Stimulated activated CD8-positive, alpha-beta memory T cell treated with anti-CD3 and anti-CD28 coated beads, Interleukin-4, amount 100 ng/mL, for 24 hours (primary cell): Measurements from ENCODE around the gene POLE3.
"Not testable (repeated sequence)": the region's sequence is repeated elsewhere in the genome, so short reads cannot be mapped to it uniquely, and the experiment has no call there.

Experiments used
- DNase-seq: peaks from one replicate; pipeline ENCODE4 v3.0.0-alpha.2; 2020; ENCODE audit warnings: low read depth

POLE3 gene

DNA sequence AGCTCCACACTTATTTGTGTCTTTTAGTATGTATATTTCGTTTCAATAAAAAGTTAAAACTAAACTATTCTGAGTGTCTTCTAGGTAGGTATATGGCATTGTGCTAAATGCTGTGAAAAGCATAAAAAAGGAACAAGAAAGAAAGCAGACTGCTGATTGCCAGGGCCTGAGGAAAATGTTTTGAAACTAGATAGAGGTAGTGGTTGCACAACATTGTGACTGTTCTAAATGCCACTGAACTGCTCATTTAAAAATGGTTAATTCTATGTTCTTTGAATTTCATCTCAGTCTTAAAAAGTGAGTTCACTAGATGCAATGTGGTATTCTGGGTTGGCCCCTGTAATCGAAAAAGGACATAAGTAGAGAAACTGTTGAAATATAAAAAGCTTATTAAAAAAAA lies 6.8 kb downstream of the POLE3 start:
- DNase-seq: no peak

DNA sequence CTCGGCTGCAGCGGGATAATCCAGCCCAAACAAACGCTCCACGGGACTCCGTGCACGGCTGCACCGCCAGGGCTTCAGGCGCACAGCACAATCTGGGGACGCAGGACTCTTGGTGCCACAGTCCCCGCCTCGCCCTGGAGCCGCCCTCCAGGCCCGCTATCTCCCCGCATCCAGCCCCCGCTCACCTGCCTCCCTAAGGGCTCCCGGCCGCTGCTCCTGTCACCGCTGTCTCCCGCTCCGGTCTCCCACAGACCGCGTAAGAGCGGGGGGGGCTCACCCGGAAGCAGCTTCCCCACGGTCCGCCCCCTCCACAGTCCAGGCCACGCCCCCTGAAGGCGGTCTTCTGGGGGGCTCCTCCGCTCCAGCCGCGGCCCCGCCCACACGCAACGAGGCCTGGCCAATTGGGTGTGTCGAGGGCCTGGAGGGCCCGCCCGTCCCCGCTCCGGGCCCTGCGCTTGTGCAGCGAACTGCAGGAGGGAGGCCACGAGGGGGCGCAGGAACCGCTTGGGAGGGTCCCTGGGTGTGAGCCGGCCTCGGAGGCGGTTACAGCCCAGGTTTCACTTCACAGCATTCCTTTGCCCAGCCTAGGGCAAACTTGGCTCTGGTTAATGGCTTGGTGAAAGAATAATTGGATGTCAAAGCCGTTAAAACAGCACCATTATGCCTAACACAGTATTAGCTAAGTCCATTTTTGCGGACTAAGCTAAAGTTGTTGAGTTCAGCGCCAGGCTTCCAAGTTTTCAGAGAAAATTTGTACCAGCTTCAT lies 9.3 kb downstream of the POLE3 start, which contains the start of gene ALAD:
Gene ALAD, minus strand, starts transcription at position 258 of the 766 bp plus-strand sequence. CDS start 7,725 bp downstream, outside the sequence.
- DNase-seq: peak; percentile 99

DNA sequence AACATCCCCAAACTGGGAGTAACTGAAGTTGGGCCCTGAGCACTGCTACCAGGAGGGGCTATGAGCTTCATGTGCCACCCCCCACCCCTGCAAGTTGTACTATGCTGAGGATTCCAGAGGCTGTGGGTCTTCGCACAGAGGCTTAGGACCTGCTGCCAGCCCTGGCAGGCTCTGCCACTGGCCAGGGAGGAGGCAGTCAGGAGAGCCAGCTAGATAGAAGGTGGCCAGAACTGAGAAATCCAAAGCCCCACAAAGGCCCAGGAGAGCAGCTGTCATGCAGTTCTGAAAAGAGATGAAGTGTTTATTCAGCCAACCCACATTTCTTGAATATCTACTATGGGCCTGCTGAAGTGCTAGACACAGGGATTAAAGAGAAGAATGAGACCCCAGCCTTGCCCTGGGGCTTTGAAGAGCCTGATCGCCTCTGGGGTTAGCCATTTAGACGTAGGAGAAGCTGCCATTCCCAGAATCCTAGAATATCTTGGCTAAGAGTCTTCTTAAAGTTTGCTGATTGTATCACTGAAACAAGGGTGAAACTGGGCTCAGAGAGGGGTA lies 10.8 kb downstream of the POLE3 start:
- DNase-seq: no peak

- DNase-seq: no peak
Measured at GRCh38 chr9:113398796-113399195, 11.7 kb downstream of the POLE3 start.

DNA sequence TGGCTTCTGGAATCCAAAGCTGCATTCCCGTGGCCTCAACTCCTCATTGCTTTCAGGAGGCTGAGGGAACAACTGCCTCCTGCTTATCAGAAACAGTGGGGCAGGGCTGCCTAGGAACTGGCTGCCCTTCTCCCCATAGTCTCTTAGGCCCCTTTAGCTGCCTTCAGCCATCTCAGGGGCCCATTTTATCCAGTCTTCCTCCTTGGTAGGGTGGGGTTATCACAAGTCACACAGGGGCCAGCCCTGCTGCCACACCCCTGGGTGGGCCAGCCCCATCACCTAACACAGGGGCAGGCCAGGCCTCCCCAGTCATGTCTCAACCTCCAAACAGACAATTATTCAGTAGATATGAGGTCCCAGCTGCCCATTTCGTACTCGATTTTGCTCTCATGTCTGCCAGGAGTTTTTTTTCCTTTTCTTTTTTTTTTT lies 13.3 kb downstream of the POLE3 start:
- DNase-seq: no peak

DNA sequence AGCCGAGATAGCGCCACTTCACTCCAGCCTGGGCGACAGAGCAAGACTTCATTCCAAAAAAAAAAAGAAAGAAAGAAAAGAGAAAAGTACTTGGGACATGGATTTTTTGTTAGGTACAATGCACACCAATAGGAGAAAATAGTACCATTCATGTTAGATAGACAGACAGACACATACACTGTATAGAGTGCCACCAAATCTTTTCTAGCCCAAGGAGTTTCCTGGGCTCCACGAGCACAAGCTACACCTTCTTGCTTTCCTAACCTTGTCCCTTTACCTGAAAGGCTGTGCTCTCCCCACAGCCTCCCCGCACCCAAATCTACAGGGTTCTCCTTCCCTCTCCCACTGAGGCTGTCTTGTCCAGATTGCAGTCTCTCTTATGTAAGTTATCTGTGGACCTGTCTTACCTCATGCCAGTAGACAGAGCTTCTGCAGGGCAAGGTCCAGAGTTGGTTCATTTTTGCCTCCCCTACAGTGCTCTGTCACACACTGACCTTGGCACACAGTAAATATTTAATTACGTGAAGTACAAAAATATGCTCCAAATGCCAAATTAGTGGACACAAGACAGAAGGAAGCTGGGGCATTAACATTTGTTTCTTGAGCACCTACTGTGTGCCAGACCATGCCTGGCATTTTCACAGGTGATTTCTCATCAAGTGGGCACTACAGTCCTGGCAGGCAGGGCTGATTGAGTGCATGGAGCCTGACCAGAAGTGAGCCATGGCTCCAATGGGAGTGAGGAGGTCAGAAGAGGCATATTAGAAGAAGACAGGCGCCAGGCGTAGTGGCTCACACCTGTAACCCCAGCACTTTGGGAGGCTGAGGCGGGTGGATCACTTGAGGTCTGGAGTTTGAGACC lies 15.2 kb downstream of the POLE3 start:
- no peak for DNase-seq

DNA sequence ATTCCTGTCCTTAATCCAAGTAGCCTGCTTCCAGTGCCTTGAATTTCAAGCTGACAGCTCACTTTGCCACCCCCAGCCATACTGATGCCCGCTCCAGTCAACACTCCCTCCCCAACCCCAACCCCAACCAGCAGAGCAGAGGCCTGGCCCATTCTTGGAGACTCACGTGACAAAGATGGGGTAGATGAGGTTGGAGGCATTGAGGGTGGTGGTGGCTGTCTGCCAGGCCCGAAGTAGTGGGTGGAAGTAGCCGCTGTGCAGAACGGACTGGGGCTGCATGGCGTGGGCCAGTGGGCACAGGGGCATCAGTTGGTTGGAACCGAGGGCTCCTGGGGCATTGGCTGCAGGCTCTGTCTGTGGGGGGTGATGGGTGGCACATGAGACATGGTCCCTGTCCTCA lies 17.2 kb downstream of the POLE3 start:
- no peak for DNase-seq

DNA sequence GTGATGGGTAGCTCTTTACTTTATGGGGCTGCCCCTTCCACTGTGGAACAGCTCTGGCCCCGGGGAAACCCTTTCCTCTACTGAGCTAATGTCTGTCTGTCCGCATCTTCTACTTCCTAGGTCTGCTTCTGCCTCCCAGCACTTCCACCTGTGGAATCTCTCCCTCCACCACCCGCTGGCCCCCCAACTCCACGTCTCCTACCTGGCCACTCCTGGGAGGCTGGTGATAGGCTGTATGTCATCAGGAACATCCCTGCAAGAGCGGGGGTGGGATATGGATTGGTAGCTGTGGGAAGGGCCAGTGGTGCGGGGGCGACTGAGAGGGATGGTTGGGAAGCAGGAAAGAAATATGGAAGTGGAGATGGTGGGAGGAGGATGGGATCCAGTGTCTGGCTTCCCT lies 18.6 kb downstream of the POLE3 start:
- DNase-seq: no peak

GRCh38 chr9:113390192-113390960 lies 20.1 kb downstream of the POLE3 start:
- no peak for DNase-seq

GRCh38 chr9:113389451-113389850 lies 21.0 kb downstream of the POLE3 start:
- no peak for DNase-seq

DNA sequence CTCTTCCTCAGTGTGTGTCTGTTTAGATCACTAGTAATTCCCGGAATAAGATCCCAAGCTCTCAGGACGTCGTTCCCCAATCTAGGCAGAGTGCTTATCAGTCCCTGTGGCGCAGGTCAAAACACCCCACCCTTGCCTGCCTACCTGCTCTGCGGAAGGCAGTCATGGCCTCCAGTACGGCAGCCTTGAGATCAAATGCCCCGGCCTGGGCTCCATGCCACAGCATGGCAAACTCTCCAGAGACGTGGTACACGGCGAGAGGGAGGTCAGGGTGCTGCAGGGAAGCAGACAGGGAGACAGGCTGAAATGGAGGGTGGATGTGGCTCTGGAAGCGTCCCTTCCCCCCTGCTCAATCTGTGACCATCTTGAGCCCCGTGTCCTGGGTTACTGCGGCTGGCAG lies 21.6 kb downstream of the POLE3 start:
- DNase-seq: no peak

DNA sequence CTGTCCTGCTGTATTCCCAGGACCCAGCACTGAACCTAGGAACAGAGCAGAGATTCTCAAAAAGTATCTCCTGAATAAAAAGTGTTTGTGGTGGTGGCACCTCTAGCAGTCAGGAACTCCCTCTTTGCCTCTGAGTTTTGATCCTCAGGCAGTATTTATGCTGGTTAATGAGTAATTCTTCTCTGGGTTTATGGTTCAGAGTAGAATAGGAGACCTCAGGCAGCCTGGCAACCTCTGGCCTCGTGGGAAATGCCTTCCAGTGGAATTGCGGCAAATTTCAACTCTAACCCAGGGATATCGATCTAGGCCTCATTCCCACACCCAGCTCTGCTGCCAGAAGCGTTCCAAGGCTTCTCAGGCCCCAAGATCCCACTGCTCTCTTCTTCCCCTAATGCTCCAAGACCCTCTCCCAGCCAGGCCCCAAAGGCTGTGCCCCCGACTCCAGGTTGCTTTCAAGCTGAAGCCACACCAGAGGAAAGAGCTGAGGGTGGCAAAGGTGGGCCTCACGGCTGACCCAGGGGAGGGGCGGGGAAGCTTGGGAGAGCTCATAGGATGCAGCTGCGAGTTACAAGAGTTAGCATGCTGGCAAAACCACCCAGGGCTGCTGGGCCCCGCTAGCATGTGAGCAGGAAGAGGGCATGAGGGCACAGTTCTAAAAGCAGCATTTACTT lies 22.8 kb downstream of the POLE3 start:
- no peak for DNase-seq

DNA sequence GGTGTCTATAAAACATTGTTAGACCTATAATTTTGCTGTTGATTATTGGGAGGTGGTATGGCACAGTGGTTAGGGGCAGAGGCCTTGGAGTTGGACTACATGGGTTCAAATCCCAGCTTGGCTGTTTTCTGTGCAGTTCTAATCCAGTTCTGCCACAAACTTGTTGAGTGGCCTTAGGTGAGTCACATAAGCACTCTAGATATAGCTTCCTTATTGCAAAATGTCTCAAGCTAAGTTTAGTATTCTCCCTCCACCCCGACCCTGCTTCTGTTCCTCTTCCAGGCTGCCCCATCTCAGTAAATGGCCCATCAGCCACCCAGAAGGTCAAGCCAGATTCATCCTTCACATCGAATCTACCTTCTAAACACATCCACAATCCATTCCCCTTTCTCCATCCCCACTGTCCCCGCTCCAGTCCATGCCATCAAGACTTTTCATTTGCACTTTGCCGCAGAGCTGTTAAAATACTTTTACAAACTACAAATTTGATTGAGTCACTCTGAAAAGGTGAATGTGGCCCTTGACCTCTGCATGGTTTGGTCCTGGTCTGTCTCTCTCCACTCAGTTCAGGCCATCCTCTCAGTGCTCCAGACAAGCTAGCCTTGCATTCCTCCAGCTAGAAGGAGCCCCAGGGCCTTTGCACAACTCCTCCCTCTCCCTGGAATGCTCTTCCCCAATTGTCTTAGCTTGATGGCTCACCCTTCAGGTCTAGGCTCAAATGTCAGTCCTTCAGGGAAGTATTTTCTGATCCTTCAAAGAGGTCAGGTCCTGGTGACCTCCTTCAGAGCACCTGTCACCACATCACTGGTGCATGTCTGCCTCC lies 23.7 kb downstream of the POLE3 start:
- DNase-seq: no peak

GRCh38 chr9:113381909-113382411 lies 28.5 kb downstream of the POLE3 start:
- DNase-seq: no peak

GRCh38 chr9:113381441-113381840 lies 29.0 kb downstream of the POLE3 start:
- not testable (repeated sequence) for DNase-seq

DNA sequence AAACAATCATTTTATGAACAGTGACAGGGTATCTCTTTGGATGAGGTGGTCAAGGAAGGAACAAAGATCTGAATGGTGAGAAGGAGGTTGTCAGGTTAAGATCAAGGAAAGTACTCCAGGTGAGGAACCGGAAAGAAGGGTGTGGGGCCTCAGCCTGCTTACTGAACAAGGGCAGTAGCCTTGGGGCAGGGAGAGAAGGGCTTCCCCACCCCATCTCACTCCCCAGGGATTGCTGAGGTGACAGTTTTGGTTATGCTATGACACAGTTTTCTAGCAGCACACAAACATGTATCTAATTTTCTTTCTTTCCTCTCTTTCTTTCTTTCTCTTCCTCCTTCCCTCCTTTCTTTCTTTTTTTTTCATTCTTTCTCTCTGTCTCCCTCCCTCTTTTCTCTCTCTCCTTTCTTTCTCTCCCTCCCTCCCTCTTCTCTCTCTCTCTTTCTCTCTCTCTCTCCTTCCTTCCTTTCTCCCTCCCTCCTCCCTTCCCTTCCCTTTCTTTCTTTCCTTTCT lies 29.6 kb downstream of the POLE3 start:
- no peak for DNase-seq

- DNase-seq: not testable (repeated sequence)
Measured at GRCh38 chr9:113379829-113380210, 30.7 kb downstream of the POLE3 start.

GRCh38 chr9:113379094-113379828 lies 31.2 kb downstream of the POLE3 start:
- not testable (repeated sequence) for DNase-seq
